Neuronal stem cell (in vitro differentiated cells): Measurements from ENCODE around the gene CAMK2N1.

Experiments
- DNase-seq: peaks from one replicate; pipeline ENCODE4 v3.0.0-alpha.2; 2013; ENCODE audit warnings: low spot score
- H2AFZ ChIP-seq: one replicate; pipeline ENCODE4 v1.6.1; 2013; ENCODE audit warnings: mild to moderate bottlenecking, low read length, inconsistent platforms
- H2AK5ac ChIP-seq: 2 replicates; pipeline ENCODE4 v1.6.1; 2013; ENCODE audit warnings: low read depth, mild to moderate bottlenecking, inconsistent platforms, low read length, moderate library complexity, mixed read lengths
- H2BK120ac ChIP-seq: 2 replicates; pipeline ENCODE4 v1.6.1; 2013; ENCODE audit warnings: low read depth, mild to moderate bottlenecking, inconsistent platforms, low read length, moderate library complexity, mixed read lengths
- H2BK12ac ChIP-seq: one replicate; pipeline ENCODE4 v1.6.1; 2013; ENCODE audit warnings: low read length, inconsistent platforms
- H2BK15ac ChIP-seq: 2 replicates; pipeline ENCODE4 v1.6.1; 2013; ENCODE audit warnings: mild to moderate bottlenecking, low read length, inconsistent platforms, mixed read lengths
- H2BK5ac ChIP-seq: one replicate; pipeline ENCODE4 v1.6.1; 2013; ENCODE audit warnings: inconsistent platforms, mild to moderate bottlenecking, low read length, moderate library complexity
- H3K14ac ChIP-seq: one replicate; pipeline ENCODE4 v1.6.1; 2013; ENCODE audit warnings: low read length, inconsistent platforms
- H3K18ac ChIP-seq: 2 replicates; pipeline ENCODE4 v1.6.1; 2013; ENCODE audit warnings: low read length, inconsistent platforms
- H3K23ac ChIP-seq: 2 replicates; pipeline ENCODE4 v1.6.1; 2013; ENCODE audit warnings: low read depth, mild to moderate bottlenecking, mixed read lengths, low read length, inconsistent platforms; ENCODE audit not compliant: poor library complexity
- H3K27ac ChIP-seq: replicated peaks from 3 replicates; pipeline ENCODE4 v1.5.1; 2013; ENCODE audit warnings: low read length, inconsistent platforms
- H3K27me3 ChIP-seq, 3 experiments: 2 replicates each; pipeline ENCODE4 v1.6.1; 2013; ENCODE audit warnings: low read length in 3 of 3, mild to moderate bottlenecking in 2 of 3, inconsistent platforms in 1 of 3, low read depth in 1 of 3, mixed read lengths in 1 of 3, moderate library complexity in 1 of 3; ENCODE audit not compliant: control insufficient read depth in 3 of 3, insufficient read depth in 3 of 3
- H3K36me3 ChIP-seq, 2 donors: replicated peaks in 1 of 2; 2 replicates each; pipeline ENCODE4 v1.6.1; 2013; ENCODE audit warnings: low read length in 2 of 2; ENCODE audit not compliant: control insufficient read depth in 2 of 2, insufficient read depth in 2 of 2
- H3K4ac ChIP-seq: 2 replicates; pipeline ENCODE4 v1.6.1; 2013; ENCODE audit warnings: inconsistent platforms, mild to moderate bottlenecking, low read length, moderate library complexity
- H3K4me1 ChIP-seq, 2 donors: 1 replicate in 1 of 2; 2 replicates in 1 of 2; pipeline ENCODE4 v1.6.1; 2013; ENCODE audit warnings: low read length in 2 of 2, low read depth in 1 of 2; ENCODE audit not compliant: control insufficient read depth in 2 of 2, insufficient read depth in 1 of 2
- H3K4me2 ChIP-seq: one replicate; pipeline ENCODE4 v1.6.1; 2013; ENCODE audit warnings: mild to moderate bottlenecking, low read length, inconsistent platforms; ENCODE audit not compliant: insufficient read depth, poor library complexity, severe bottlenecking
- H3K4me3 ChIP-seq, 2 donors: 2 replicates each; pipeline ENCODE4 v1.5.1; 2013; ENCODE audit warnings: low read length in 2 of 2, mild to moderate bottlenecking in 2 of 2, inconsistent platforms in 1 of 2, moderate library complexity in 1 of 2
- H3K79me1 ChIP-seq: one replicate; pipeline ENCODE4 v1.6.1; 2013; ENCODE audit warnings: low read depth, mild to moderate bottlenecking, inconsistent platforms, low read length, moderate library complexity
- H3K9ac ChIP-seq: one replicate; pipeline ENCODE4 v1.6.1; 2013; ENCODE audit warnings: mild to moderate bottlenecking, low read depth, low read length, inconsistent platforms; ENCODE audit not compliant: poor library complexity
- H3K9me3 ChIP-seq, 2 donors: replicated peaks in 1 of 2; 2 replicates each; pipeline versions ENCODE3 to v1.6.1; 2013; ENCODE audit warnings: low read length in 2 of 2, mild to moderate bottlenecking in 2 of 2, inconsistent platforms in 1 of 2, low read depth in 1 of 2, mixed read lengths in 1 of 2, moderate library complexity in 1 of 2; ENCODE audit not compliant: control insufficient read depth in 2 of 2, insufficient read depth in 1 of 2
- H4K8ac ChIP-seq: one replicate; pipeline ENCODE4 v1.6.1; 2013; ENCODE audit warnings: low read depth, mild to moderate bottlenecking, inconsistent platforms, low read length, moderate library complexity
- H4K91ac ChIP-seq: one replicate; pipeline ENCODE4 v1.6.1; 2013; ENCODE audit warnings: low read length, low read depth, mild to moderate bottlenecking, inconsistent platforms; ENCODE audit not compliant: poor library complexity
- WGBS, 2 donors: extraction: QIAGEN DNeasy Blood & Tissue Kit; methylation state at CpG; one replicate each; pipeline ENCODE4 v1.1.7; 2013; ENCODE audit warnings: missing lambda C conversion rate in 2 of 2, mixed read lengths in 1 of 2; ENCODE audit not compliant: insufficient read length in 2 of 2, insufficient replicate concordance in 1 of 2; ENCODE audit errors: extremely low coverage in 2 of 2; 5-methylcytosine and 5-hydroxymethylcytosine counted together

The CAMK2N1 gene

GRCh38 chr1:20481643-20482498, 4.1 kb downstream of the CAMK2N1 start:
- Histone ChIP-seq H3K4me2 (peak overlapping the region; percentile 26), H2BK120ac (no peak overlapping the region), H3K4ac (no peak overlapping the region), H3K9me3 (no peaks in the 10 kb centered on the region), H2BK5ac (no peak overlapping the region), H3K4me1 (peaks cover 26 to 48% of the 10 kb centered on the region in 2 donors), H3K27me3 (peaks cover 0 to 6% (median under 1%) of the 10 kb centered on the region in 3 experiments), H4K91ac (no peak overlapping the region), H2AK5ac (no peak overlapping the region), H3K18ac (peak overlapping the region; percentile 49), H2AFZ (no peak overlapping the region), H3K4me3 (no peak overlapping the region), H2BK12ac (no peak overlapping the region), H2BK15ac (no peak overlapping the region), H3K23ac (no peak overlapping the region), H4K8ac (no peak overlapping the region), H3K36me3 (no peaks in the 10 kb centered on the region), H3K27ac (no peak overlapping the region), H3K14ac (no peak overlapping the region), H3K9ac (no peak overlapping the region), H3K79me1 (peaks cover 6% of the 10 kb centered on the region)
- no CpG with 5 or more reads among the region's 10 CpGs for WGBS, 2 donors
- no peak for DNase-seq

- H2BK15ac ChIP-seq, result peak overlapping the region; percentile 16
- no peak overlapping the region for H2BK5ac ChIP-seq
- H3K27ac ChIP-seq, result peak overlapping the region; percentile 34
- no peak overlapping the region for H3K9ac ChIP-seq
- H3K79me1 ChIP-seq, result peaks cover 6% of the 10 kb centered on the region
- H3K36me3 ChIP-seq, result no peaks in the 10 kb centered on the region
- H3K27me3 ChIP-seq, result peaks cover 0 to 7% (median 5%) of the 10 kb centered on the region in 3 experiments
- no peaks in the 10 kb centered on the region for H3K9me3 ChIP-seq
- no peak overlapping the region for H2BK12ac ChIP-seq
- H2AK5ac ChIP-seq, result no peak overlapping the region
- H3K4ac ChIP-seq, result no peak overlapping the region
- no peak overlapping the region for H3K23ac ChIP-seq
- H2BK120ac ChIP-seq, result no peak overlapping the region
- no peak overlapping the region for H4K91ac ChIP-seq
- H3K14ac ChIP-seq, result no peak overlapping the region
- H3K4me1 ChIP-seq, result peaks cover 32 to 55% of the 10 kb centered on the region in 2 donors
- H3K4me3 ChIP-seq, result no peak overlapping the region
- no CpG with 5 or more reads among the region's 7 CpGs for WGBS, 2 donors
- H3K18ac ChIP-seq, result peak overlapping the region; percentile 63
- H4K8ac ChIP-seq, result no peak overlapping the region
- peak overlapping the region; percentile 26 for H3K4me2 ChIP-seq
- H2AFZ ChIP-seq, result no peak overlapping the region
- DNase-seq, result no peak
Measured at GRCh38 chr1:20480951-20481617, 4.9 kb downstream of the CAMK2N1 start.

- Histone ChIP-seq H2BK120ac (no peak overlapping the region), H3K4ac (no peak overlapping the region), H3K36me3 (no peaks in the 10 kb centered on the region), H4K91ac (no peak overlapping the region), H3K27me3 (peaks cover 0 to 8% (median 7%) of the 10 kb centered on the region in 3 experiments), H2BK5ac (no peak overlapping the region), H3K27ac (no peak overlapping the region), H3K9ac (no peak overlapping the region), H4K8ac (no peak overlapping the region), H3K9me3 (no peaks in the 10 kb centered on the region), H3K79me1 (peaks cover 6% of the 10 kb centered on the region), H3K4me2 (no peak overlapping the region), H3K23ac (no peak overlapping the region), H3K4me1 (peaks cover 32 to 58% of the 10 kb centered on the region in 2 donors), H2BK12ac (no peak overlapping the region), H2AK5ac (no peak overlapping the region), H2BK15ac (no peak overlapping the region), H2AFZ (peak overlapping the region; percentile 46), H3K14ac (no peak overlapping the region), H3K18ac (no peak overlapping the region), H3K4me3 (no peak overlapping the region)
- DNase-seq, result no peak
- WGBS, 2 donors, result no CpG with 5 or more reads among the region's 10 CpGs
Measured at GRCh38 chr1:20480243-20480944, 5.6 kb downstream of the CAMK2N1 start.
